ENCODE data around the gene CACNA2D3. TPM values are rescaled to one million over a fixed set of nuclear protein-coding genes. Genes with fewer than 3 reads are reported as not detected.
"Not testable (repeated sequence)": the region's sequence is repeated elsewhere in the genome, so short reads cannot be mapped to it uniquely, and the experiment has no call there.

CACNA2D3 gene
- total RNA-seq, 8 experiments from 2014 or later: 0.49 to 20.7 (median 9.7) TPM; not detected in 1

DNA sequence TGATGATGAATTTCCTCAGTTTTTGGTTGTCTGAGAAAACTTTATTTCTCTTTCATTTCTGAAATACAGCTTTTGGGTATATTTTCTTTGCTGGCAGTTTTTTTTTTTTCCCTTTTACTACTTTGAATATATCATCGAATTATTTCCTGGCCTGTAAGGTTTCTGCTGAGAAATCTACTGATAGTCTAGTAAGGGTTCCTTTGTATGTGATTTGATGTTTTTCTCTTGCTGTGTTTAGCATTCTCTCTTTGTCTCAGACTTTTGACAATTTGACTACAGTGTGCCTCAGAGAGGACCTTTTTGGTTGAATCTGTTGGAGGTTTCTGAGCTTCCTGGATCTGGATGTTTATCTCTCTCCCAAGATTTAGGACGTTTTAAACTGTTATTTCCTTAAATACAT, 336.0 kb downstream of the CACNA2D3 start:
- in situ Hi-C loops (cut with MboI; ENCODE audit: low pct_unique_long_range_greater_than_20kb in 2 of 9, low sequenced_read_pairs in 9 of 9, unreplicated experiment in 9 of 9): no loop called here
- Histone ChIP-seq H3K27ac (no peak overlapping the region), H3K4me3 (no peak overlapping the region), H3K4me1 (replicated peaks in 1 of 2) (no peaks in the 10 kb centered on the region)
- no peak for ATAC-seq (replicated peaks in 6 of 8)
- 10 to 100% (median 63%) methylated on average over 1 to 2 of the region's 2 CpGs for WGBS, 10 experiments

DNA sequence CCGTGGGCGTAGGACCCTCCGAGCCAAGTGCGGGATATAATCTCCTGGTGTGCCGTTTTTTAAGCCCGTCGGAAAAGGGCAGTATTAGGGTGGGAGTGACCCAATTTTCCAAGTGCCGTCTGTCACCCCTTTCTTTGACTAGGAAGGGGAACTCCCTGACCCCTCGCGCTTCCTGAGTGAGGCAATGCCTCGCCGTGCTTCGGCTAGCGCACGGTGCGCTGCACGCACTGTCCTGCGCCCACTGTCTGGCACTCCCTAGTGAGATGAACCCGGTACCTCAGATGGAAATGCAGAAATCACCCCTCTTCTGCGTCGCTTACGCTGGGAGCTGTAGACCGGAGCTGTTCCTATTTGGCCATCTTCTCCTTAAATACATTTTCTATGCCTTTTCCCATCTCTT, 342.2 kb downstream of the CACNA2D3 start:
- H3K4me3 ChIP-seq; H3K27ac ChIP-seq; in situ Hi-C loops (cut with MboI; ENCODE audit: low pct_unique_long_range_greater_than_20kb in 2 of 9, low sequenced_read_pairs in 9 of 9, unreplicated experiment in 9 of 9); ATAC-seq (replicated peaks in 6 of 8); H3K4me1 ChIP-seq (replicated peaks in 1 of 2): not testable (repeated sequence)
- 78 to 100% (median 95%) methylated on average over 1 to 12 of the region's 23 CpGs; no CpG with 5 or more reads in 1 of the 10 experiments for WGBS, 10 experiments

DNA sequence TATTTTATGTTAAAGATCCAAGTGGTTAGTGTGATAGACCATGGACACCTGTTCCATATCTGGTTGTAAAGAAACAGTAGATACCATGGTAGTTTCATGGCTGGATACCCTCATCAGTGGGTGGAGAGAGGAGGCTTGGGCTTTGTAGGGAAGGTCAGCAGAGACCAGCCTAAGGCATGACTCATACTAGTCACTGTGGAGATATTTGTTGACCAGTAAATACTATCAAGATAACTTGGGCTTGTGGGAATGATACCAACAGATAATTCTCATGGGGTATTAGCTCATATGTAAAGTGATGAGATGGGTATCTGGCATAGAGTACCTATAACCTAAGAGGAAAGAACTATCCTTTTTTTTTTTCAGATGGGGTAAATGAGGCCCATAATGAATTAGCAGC, 354.5 kb downstream of the CACNA2D3 start:
- ATAC-seq (replicated peaks in 6 of 8): peak in 1 of 8 experiments; percentile 61
- H3K27ac ChIP-seq: no peak overlapping the region
- in situ Hi-C loops (cut with MboI; ENCODE audit: low pct_unique_long_range_greater_than_20kb in 2 of 9, low sequenced_read_pairs in 9 of 9, unreplicated experiment in 9 of 9): no loop called here
- no peaks in the 10 kb centered on the region for H3K4me1 ChIP-seq (replicated peaks in 1 of 2)
- no peak overlapping the region for H3K4me3 ChIP-seq

DNA sequence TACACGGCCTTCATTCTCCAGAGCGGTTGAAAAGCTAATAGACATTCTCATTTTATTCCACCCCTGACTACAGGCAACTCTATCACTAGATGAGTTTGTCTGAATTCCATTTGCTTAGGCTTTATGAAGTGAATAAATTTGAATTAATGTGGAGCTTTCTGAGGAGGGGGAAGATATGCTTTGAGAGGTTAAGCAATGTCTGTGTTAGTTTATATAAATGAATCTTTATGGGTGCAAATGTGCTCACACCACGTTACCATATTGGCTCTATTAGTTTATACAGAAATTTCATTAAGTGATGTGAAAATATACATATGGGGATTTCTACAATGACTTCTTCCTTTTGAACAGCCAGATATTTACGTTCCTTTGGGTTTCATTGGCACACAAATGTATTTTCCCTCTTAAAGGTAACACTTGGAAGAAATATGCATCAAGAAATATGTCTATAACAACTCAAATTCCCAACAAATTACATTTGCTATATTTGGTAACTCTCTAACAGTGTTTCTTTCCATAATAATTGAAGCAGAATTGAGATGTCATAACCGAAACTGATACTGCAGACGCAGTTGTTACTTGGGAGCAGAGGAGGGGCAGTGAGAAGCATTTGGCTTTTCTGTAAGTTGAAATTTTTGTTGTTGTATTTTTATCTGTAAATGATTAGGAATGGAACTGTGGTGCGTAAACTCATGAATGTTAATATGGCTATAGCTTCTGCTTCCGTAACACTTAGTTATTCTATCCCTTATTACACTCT, 359.4 kb downstream of the CACNA2D3 start:
- Histone ChIP-seq H3K27ac (no peak overlapping the region), H3K4me1 (replicated peaks in 1 of 2) (peaks cover 10 to 13% of the 10 kb centered on the region in 2 donors), H3K4me3 (no peak overlapping the region)
- peak in 1 of 8 experiments; percentile 22 for ATAC-seq (replicated peaks in 6 of 8)
- WGBS, 10 experiments: 20 to 100% (median 87%) methylated on average over 2 to 8 of the region's 8 CpGs
- in situ Hi-C loops (cut with MboI; ENCODE audit: low pct_unique_long_range_greater_than_20kb in 2 of 9, low sequenced_read_pairs in 9 of 9, unreplicated experiment in 9 of 9): no loop called here

DNA sequence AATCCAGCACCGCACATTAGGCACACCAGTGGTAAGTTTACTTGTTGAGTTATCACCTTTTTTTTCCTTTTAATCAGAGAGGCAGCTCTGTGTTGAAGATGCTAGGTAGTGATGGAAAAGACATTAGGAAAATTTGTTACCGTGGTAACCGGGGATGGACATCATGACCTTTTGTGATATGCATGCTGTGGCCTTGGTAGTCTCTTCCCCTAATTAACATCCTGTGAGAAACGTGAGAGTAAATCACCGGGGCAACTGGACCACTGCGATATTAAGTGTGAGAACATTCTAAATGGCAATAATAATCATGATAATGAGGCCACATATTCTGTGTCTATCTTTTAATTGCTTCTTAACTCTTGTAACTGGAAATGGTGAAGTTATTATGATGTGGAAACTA, 362.0 kb downstream of the CACNA2D3 start:
- no peak overlapping the region for H3K27ac ChIP-seq
- peak in 4 of 8 experiments; percentile 18 to 59 (median 32) for ATAC-seq (replicated peaks in 6 of 8)
- 38 to 88% (median 69%) methylated on average over 1 to 6 of the region's 6 CpGs; no CpG with 5 or more reads in 1 of the 10 experiments for WGBS, 10 experiments
- in situ Hi-C loops (cut with MboI; ENCODE audit: low pct_unique_long_range_greater_than_20kb in 2 of 9, low sequenced_read_pairs in 9 of 9, unreplicated experiment in 9 of 9): no loop called here
- peaks cover 11 to 13% of the 10 kb centered on the region in 2 donors for H3K4me1 ChIP-seq (replicated peaks in 1 of 2)
- H3K4me3 ChIP-seq: no peak overlapping the region

DNA sequence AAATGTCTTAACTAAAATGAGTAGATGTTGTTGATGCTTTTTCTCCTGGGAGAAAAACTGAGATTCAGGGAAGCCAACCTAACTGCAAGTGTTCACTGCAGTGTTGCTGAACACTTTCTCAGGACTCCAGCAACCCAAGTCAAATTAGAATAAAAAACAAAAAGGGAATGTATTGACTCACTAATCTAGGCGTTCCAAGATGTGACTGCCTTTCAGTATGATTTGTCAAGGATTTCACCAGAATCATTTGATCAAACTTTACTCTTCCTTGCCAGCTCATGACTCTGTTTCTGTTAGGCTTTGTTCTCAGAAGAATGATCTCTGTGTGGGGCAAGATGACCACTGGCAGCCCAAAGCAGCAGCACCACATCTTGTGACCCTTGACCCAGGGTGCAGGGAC, 364.0 kb downstream of the CACNA2D3 start:
- WGBS, 10 experiments: 0 to 67% (median 31%) methylated on average over 1 of the region's 1 CpG; no CpG with 5 or more reads in 4 of the 10 experiments
- H3K4me1 ChIP-seq (replicated peaks in 1 of 2): peaks cover 15 to 17% of the 10 kb centered on the region in 2 donors
- no peak overlapping the region for H3K4me3 ChIP-seq
- peak in 2 of 8 experiments; percentile 56 to 65 for ATAC-seq (replicated peaks in 6 of 8)
- in situ Hi-C loops (cut with MboI; ENCODE audit: low pct_unique_long_range_greater_than_20kb in 2 of 9, low sequenced_read_pairs in 9 of 9, unreplicated experiment in 9 of 9): no loop called here
- no peak overlapping the region for H3K27ac ChIP-seq

DNA sequence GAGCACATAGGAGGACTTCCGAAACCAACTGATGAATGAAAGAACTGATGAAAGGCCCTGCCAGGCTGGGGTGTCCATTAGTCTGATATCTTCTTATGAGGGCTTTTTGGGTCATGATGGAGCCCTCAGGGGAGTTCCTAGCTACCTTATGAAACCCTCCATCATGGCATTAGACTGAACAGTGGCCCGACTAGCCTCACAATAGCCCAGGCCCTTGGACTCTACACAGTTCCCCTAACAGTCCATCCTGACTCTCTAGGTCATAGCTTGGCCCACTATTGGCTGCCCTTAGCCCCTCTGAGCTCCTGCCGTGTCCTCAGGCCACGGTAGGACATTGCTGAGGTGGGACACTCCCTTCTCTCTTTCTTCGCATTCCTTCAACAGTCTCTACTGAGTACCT, 365.9 kb downstream of the CACNA2D3 start:
- Histone ChIP-seq H3K4me1 (replicated peaks in 1 of 2) (peaks cover 15 to 17% of the 10 kb centered on the region in 2 donors), H3K27ac (no peak overlapping the region), H3K4me3 (no peak overlapping the region)
- 17 to 90% (median 50%) methylated on average over 1 to 5 of the region's 5 CpGs; no CpG with 5 or more reads in 5 of the 10 experiments for WGBS, 10 experiments
- no peak for ATAC-seq (replicated peaks in 6 of 8)
- in situ Hi-C loops (cut with MboI; ENCODE audit: low pct_unique_long_range_greater_than_20kb in 2 of 9, low sequenced_read_pairs in 9 of 9, unreplicated experiment in 9 of 9): no loop called here

DNA sequence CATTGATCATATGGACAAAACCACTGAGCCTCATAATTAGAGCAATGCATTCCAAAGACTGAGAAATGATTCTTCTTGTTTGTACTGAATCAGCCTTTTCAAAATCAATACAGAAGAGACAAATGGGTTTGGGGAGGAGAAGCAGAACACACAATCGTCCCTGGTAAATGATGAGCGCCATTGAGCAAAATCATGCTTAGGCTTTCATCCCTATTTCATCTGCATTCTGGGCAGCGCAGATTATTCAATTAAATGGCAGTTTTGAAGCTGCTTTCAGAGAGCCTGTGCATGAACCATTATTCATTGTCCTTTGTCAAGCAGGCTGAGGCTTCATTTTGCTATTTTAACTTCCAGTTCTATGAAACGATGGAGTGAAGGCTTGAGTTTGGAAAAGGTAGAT, 371.9 kb downstream of the CACNA2D3 start:
- Histone ChIP-seq H3K4me3 (no peak overlapping the region), H3K4me1 (replicated peaks in 1 of 2) (peaks cover 10 to 16% of the 10 kb centered on the region in 2 donors), H3K27ac (no peak overlapping the region)
- ATAC-seq (replicated peaks in 6 of 8): peak in 5 of 8 experiments; percentile 77 to 97 (median 93)
- 20 to 88% (median 49%) methylated on average over 1 to 4 of the region's 4 CpGs; no CpG with 5 or more reads in 1 of the 10 experiments for WGBS, 10 experiments
- in situ Hi-C loops (cut with MboI; ENCODE audit: low pct_unique_long_range_greater_than_20kb in 2 of 9, low sequenced_read_pairs in 9 of 9, unreplicated experiment in 9 of 9): no loop called here

DNA sequence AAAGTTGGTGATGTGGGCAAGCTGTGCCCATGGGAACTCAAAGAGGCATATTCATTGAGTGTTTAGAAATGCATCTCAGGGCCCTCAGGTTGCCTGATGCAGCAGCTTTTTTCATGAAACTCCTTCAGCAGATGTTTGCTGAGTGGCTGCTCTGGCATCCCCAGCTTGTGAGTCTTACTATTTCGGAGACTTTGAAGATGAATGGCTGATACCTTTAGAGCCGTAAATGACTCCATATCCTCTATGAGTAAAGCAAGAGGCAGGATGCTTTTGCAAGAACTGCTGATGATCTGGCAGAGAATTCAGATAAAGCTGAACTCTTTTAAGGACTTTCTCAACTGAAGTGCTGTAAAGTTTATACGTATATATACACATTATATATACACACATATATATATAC, 384.3 kb downstream of the CACNA2D3 start:
- H3K27ac ChIP-seq: no peak overlapping the region
- 17 to 100% (median 86%) methylated on average over 1 to 3 of the region's 3 CpGs; no CpG with 5 or more reads in 3 of the 10 experiments for WGBS, 10 experiments
- H3K4me1 ChIP-seq (replicated peaks in 1 of 2): peaks cover 0 to 12% of the 10 kb centered on the region in 2 donors
- no peak overlapping the region for H3K4me3 ChIP-seq
- no peak for ATAC-seq (replicated peaks in 6 of 8)
- in situ Hi-C loops (cut with MboI; ENCODE audit: low pct_unique_long_range_greater_than_20kb in 2 of 9, low sequenced_read_pairs in 9 of 9, unreplicated experiment in 9 of 9): no loop called here

DNA sequence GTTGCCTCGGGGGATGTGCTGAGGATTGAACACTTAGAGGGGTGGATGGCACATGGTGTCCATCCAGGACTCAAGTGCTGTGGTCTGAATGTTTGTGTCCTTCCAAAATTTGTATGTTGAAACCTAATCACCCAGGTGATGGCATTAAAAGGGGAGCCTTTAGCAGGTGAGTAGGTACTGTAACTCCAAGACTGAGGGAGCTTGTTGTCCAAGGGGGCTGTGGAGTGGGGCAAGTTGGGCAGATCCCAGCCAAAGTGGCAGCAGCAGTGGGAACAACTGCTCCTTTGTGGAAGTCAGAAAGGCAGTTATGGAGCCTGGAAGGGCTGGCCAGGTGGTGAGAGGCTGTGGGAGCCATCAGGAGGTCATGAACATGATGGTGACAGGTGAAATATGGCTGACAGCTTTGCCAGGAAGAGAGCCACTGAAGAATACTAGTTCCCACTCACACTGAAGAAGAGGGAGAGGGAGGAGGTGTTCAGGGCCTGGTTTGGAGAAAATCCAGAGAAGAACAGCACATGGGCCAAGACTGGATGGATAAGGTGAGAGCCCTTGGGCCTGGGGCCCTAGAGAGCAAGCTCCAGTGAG, 385.6 kb downstream of the CACNA2D3 start:
- in situ Hi-C loops (cut with MboI; ENCODE audit: low pct_unique_long_range_greater_than_20kb in 2 of 9, low sequenced_read_pairs in 9 of 9, unreplicated experiment in 9 of 9): no loop called here
- Histone ChIP-seq H3K4me1 (replicated peaks in 1 of 2) (peaks cover 0 to 12% of the 10 kb centered on the region in 2 donors), H3K4me3 (no peak overlapping the region), H3K27ac (no peak overlapping the region)
- WGBS, 10 experiments: 40 to 60% methylated on average over 1 of the region's 1 CpG; no CpG with 5 or more reads in 8 of the 10 experiments
- no peak for ATAC-seq (replicated peaks in 6 of 8)

DNA sequence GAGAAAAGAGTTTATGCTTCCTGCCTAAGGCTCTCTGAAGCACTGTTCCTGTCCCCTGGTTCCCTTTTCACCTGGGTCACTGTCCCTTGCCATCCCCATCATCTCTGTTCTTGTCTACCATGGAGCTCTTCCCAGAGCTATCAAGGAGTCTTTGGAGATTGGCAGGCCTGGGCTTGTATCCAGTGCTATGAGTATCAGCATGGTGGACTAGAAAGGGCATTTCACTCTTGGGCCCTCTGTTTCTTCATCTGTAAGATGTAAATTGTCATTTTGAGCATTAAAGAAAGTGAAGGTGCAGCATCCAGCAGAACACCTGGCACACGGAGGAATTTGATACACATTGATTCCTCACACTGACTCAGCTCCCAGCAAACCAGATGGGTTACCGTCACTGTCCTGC, 388.2 kb downstream of the CACNA2D3 start:
- in situ Hi-C loops (cut with MboI; ENCODE audit: low pct_unique_long_range_greater_than_20kb in 2 of 9, low sequenced_read_pairs in 9 of 9, unreplicated experiment in 9 of 9): no loop called here
- H3K27ac ChIP-seq: no peak overlapping the region
- no peak for ATAC-seq (replicated peaks in 6 of 8)
- no peak overlapping the region for H3K4me3 ChIP-seq
- H3K4me1 ChIP-seq (replicated peaks in 1 of 2): peaks cover 0 to 11% of the 10 kb centered on the region in 2 donors
- 20 to 100% (median 79%) methylated on average over 1 to 2 of the region's 2 CpGs; no CpG with 5 or more reads in 5 of the 10 experiments for WGBS, 10 experiments

DNA sequence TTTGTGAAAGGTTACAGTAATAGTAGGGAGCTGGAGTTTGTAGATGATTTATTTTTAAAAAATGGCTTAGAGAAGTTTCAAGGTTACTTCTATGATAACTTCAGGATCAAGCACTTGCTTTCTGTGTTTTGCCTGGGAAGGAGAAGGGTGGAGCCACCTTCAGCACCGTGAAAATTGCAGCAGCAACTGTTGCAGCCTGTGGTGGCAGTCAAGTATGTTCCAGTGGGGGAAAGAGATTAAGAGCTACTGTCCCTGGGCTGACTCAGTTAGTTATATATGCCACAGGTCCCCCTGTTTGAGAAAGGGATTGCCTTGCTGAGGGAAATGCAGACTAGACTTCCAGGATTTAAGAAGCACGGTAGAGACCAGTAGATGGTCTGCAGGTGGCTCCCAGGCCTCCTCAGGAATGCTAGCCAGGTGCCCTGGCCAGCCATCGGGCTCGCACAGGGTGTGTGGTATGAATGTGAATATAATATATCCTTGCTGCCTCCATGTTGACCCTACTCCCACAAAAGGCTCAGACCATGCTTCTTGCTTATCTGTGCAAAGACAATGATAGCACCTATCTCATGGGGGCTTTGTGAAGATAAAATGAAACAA, 389.5 kb downstream of the CACNA2D3 start:
- in situ Hi-C loops (cut with MboI; ENCODE audit: low pct_unique_long_range_greater_than_20kb in 2 of 9, low sequenced_read_pairs in 9 of 9, unreplicated experiment in 9 of 9): no loop called here
- Histone ChIP-seq H3K4me1 (replicated peaks in 1 of 2) (no peaks in the 10 kb centered on the region), H3K27ac (no peak overlapping the region), H3K4me3 (no peak overlapping the region)
- peak in 1 of 8 experiments; percentile 25 for ATAC-seq (replicated peaks in 6 of 8)
- WGBS, 10 experiments: 0 to 77% (median 13%) methylated on average over 1 to 4 of the region's 4 CpGs; no CpG with 5 or more reads in 5 of the 10 experiments

DNA sequence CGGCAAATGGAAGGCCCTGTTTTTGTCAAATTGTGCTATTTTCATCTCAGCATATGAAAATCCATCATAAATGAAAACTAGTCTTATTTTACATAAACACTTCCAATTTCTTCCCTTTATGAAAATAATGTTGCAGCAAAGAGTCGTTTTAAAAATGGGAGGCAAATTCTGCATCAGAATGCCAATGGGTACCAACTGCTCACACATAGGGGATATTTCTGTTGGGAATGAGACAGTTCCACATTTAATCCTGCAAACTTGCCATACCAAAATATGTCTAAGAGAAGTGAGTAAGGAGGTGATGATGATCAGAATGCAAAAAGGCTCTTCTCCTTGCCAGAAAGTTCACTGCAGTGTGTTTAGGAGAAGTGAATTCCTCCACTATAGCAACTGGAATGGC, 391.7 kb downstream of the CACNA2D3 start:
- H3K4me1 ChIP-seq (replicated peaks in 1 of 2): peaks cover 0 to 1% of the 10 kb centered on the region in 2 donors
- in situ Hi-C loops (cut with MboI; ENCODE audit: low pct_unique_long_range_greater_than_20kb in 2 of 9, low sequenced_read_pairs in 9 of 9, unreplicated experiment in 9 of 9): no loop called here
- WGBS, 10 experiments: 13 to 93% (median 79%) methylated on average over 1 to 2 of the region's 2 CpGs; no CpG with 5 or more reads in 4 of the 10 experiments
- ATAC-seq (replicated peaks in 6 of 8): no peak
- no peak overlapping the region for H3K4me3 ChIP-seq
- no peak overlapping the region for H3K27ac ChIP-seq

Measured in motor neuron (in vitro differentiated cells).